CD4-positive, alpha-beta memory T cell (primary cell): ENCODE measurements around the gene JARID2. TPM values are rescaled to one million over a fixed set of nuclear protein-coding genes. Genes with fewer than 3 reads are reported as not detected.

Experiments
- CTCF ChIA-PET: fragments of 350-600 bp; sonication (Branson Sonifier 250); formaldehyde crosslinking; loops from one replicate; lab custom pipeline; 2021; ENCODE audit warnings: inconsistent platforms; ENCODE audit not compliant: partially characterized antibody; lab: Charles Lee
- POLR2A ChIA-PET: fragments of 350-600 bp; sonication (Branson Sonifier 250); formaldehyde crosslinking; loops from one replicate; lab custom pipeline; 2021; ENCODE audit not compliant: partially characterized antibody; lab: Charles Lee
- DNase-seq, 5 donors: peaks; one replicate each; pipeline versions ENCODE4 v3.0.0 to v3.0.0-alpha.2; 2020 to 2022; ENCODE audit warnings: mixed read lengths in 1 of 5
- H3K27ac ChIP-seq: one replicate; pipeline ENCODE4 v1.7.0; 2013; ENCODE audit warnings: low read depth, low read length
- H3K27me3 ChIP-seq: 2 replicates; pipeline ENCODE4 v1.7.0; 2013; ENCODE audit warnings: mild to moderate bottlenecking, low read length, moderate library complexity; ENCODE audit not compliant: insufficient read depth
- H3K36me3 ChIP-seq: 2 replicates; pipeline ENCODE4 v1.7.0; 2013; ENCODE audit warnings: mild to moderate bottlenecking, low read length, moderate library complexity; ENCODE audit not compliant: insufficient read depth
- H3K4me1 ChIP-seq: 2 replicates; pipeline ENCODE4 v1.7.0; 2013; ENCODE audit warnings: mild to moderate bottlenecking, low read length, moderate library complexity; ENCODE audit not compliant: insufficient read depth
- H3K4me3 ChIP-seq, 2 donors: one replicate each; pipeline ENCODE4 v1.7.0; 2013; ENCODE audit warnings: low read length in 2 of 2, mild to moderate bottlenecking in 1 of 2
- H3K9me3 ChIP-seq, 2 donors: one replicate each; pipeline ENCODE4 v1.7.0; 2013; ENCODE audit warnings: low read length in 2 of 2, control low read depth in 1 of 2; ENCODE audit not compliant: control insufficient read depth in 1 of 2
- H3K27ac Mint-ChIP-seq, 7 donors: one replicate each; pipeline ENCODE4 v1.8.0; 2020 to 2021; ENCODE audit warnings: mixed read lengths in 7 of 7, mild to moderate bottlenecking in 6 of 7, inconsistent platforms in 3 of 7, moderate library complexity in 3 of 7
- H3K27me3 Mint-ChIP-seq, 2 donors: one replicate each; pipeline ENCODE4 v1.8.0; 2020 to 2021; ENCODE audit warnings: mixed read lengths in 2 of 2
- H3K36me3 Mint-ChIP-seq, 2 donors: one replicate each; pipeline ENCODE4 v1.8.0; 2020 to 2021; ENCODE audit warnings: mixed read lengths in 2 of 2, inconsistent platforms in 1 of 2, mild to moderate bottlenecking in 1 of 2
- H3K4me1 Mint-ChIP-seq, 4 donors: one replicate each; pipeline ENCODE4 v1.8.0; 2020 to 2021; ENCODE audit warnings: mixed read lengths in 4 of 4, mild to moderate bottlenecking in 1 of 4
- H3K4me3 Mint-ChIP-seq, 8 donors: one replicate each; pipeline ENCODE4 v1.8.0; 2020 to 2021; ENCODE audit warnings: mixed read lengths in 8 of 8, mild to moderate bottlenecking in 7 of 8, moderate library complexity in 6 of 8, inconsistent platforms in 3 of 8
- H3K9me3 Mint-ChIP-seq, 8 donors: one replicate each; pipeline ENCODE4 v1.8.0; 2020 to 2021; ENCODE audit warnings: mixed read lengths in 8 of 8, mild to moderate bottlenecking in 5 of 8, inconsistent platforms in 3 of 8, moderate library complexity in 1 of 8
- intact Hi-C: fragments of 100-400 bp; cut with micrococcal nuclease; formaldehyde crosslinking; loops from one replicate; pipeline ENCODE4 v1.15.1; 2023
- polyA plus RNA-seq, 2 donors: library from polyadenylated mRNA; unstranded; fragments of 300-500 nt; fragmentation: Illumina TruSeq; gene quantifications; one replicate each; pipeline ENCODE4 v1.2.3, GENCODE V29; 2021
- total RNA-seq, 2 experiments: library from RNA; stranded (reverse); gene quantifications; one replicate each; pipeline ENCODE4 v1.2.3, GENCODE V29; 2021

Gene JARID2
- total and polyA plus RNA-seq, 4 experiments from 2014 or later: 2.4 to 21.6 (median 16.0) TPM

DNA sequence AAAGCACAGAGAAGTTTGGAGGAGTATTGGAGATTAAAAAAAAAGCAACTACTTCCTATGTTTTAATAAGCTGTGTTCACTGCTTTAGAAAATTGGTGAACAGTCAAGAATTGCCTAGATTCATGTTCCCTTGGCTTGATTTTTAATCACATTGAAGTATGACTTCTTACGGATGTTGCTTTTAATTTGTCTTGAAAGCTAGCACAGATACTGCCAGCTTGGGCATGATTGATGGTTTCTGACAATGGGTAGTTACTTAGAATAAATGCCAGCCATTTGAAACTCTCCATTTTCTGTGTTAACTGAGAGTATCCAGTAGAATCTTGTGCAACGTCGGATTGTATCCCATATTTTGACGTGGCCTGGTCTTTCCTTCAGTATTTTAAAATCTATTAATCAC, 239.0 kb downstream of the JARID2 start:
- Mint-ChIP-seq H3K4me1 (peaks cover 17 to 31% (median 26%) of the 10 kb centered on the region in 4 donors), H3K9me3 (no peaks in the 10 kb centered on the region), H3K27ac (peak overlapping the region in 1 of 7 donors; percentile 17), H3K27me3 (no peaks in the 10 kb centered on the region), H3K36me3 (peaks cover 8 to 23% of the 10 kb centered on the region in 2 donors), H3K4me3 (no peak overlapping the region)
- POLR2A ChIA-PET: no interaction called here
- peaks cover 10% of the 10 kb centered on the region for H3K36me3 ChIP-seq
- H3K9me3 ChIP-seq: no peaks in the 10 kb centered on the region
- H3K27ac ChIP-seq: no peak overlapping the region
- H3K4me3 ChIP-seq: no peak overlapping the region
- peaks cover 13% of the 10 kb centered on the region for H3K4me1 ChIP-seq
- no peak for DNase-seq
- H3K27me3 ChIP-seq: no peaks in the 10 kb centered on the region
- intact Hi-C loops: no loop called here
- CTCF ChIA-PET: interaction anchor here (1.0 to 1.7 kb wide), 2 partner anchors 15 to 21 kb away, joined by 3 to 4 read pairs; no protein-coding TSS in a partner anchor

GRCh38 chr6:15485936-15486335, 240.1 kb downstream of the JARID2 start:
- Histone ChIP-seq H3K36me3 (peaks cover 10% of the 10 kb centered on the region), H3K27ac (no peak overlapping the region), H3K27me3 (no peaks in the 10 kb centered on the region), H3K4me1 (peaks cover 16% of the 10 kb centered on the region), H3K4me3 (no peak overlapping the region), H3K9me3 (no peaks in the 10 kb centered on the region)
- Mint-ChIP-seq H3K4me1 (peaks cover 19 to 33% (median 27%) of the 10 kb centered on the region in 4 donors), H3K9me3 (no peaks in the 10 kb centered on the region), H3K27ac (peak overlapping the region in 4 of 7 donors; percentile 7 to 72 (median 45)), H3K36me3 (peaks cover 8 to 25% of the 10 kb centered on the region in 2 donors), H3K4me3 (no peak overlapping the region), H3K27me3 (no peaks in the 10 kb centered on the region)
- DNase-seq: no peak
- intact Hi-C loops: no loop called here
- POLR2A ChIA-PET: no interaction called here
- CTCF ChIA-PET: interaction anchor here (0.6 to 1.7 kb wide), 2 partner anchors 23 to 987 kb away, joined by 3 to 4 read pairs; no protein-coding TSS in a partner anchor

DNA sequence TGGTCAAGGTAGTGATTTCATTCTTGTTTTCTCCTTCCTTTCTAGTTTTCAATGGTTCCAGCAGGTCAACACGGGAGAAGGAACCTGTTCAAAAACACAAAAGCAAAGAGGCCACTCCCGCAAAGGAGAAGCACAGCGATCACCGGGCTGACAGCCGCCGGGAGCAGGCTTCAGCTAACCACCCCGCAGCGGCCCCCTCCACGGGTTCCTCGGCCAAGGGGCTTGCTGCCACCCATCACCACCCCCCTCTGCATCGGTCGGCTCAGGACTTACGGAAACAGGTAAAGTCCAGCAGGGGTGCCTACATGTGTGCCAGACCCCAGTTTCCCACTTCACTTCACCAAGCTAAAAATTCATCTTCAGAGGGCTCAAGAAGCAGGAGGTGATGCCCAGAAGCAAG, 241.4 kb downstream of the JARID2 start:
- intact Hi-C loops: no loop called here

DNA sequence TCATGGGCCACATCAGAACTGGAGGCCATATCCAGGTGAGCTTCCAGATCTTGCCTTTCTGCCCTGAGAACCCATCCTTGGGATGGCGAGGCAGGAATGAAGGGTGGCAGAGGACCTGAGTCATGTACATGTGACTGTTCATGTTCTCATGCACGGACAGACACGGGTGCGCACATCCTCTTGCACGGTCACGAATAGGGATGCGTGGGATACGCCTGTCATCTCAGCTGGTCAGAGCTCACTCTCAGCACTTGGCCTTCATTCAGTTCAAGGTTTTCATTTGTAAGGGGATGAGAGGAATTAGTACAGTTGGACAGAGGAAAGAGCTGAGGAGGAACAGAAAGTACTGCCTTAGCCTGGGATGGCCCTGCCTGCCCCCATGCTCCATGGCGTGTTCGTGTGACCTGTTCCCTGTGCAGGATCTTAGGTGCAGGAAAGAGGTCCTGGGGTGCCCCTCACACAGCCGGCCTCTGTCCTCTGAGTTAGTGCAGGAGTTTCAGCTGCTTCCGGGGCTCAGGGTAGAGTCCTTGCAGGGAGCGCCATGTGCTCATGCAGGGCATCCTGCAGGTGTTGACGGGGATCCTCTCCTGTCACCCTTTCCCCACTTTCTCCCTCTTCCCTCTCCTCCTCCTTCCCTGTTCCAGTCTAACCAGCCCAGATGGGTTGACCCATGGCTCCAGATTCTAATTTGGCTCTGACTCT, 243.5 kb downstream of the JARID2 start:
- H3K27me3 ChIP-seq: no peaks in the 10 kb centered on the region
- H3K36me3 Mint-ChIP-seq: peaks cover 13 to 31% of the 10 kb centered on the region in 2 donors

More for the DNA sequence above, 241.4 kb downstream of the JARID2 start:
- Histone ChIP-seq H3K27me3 (no peaks in the 10 kb centered on the region), H3K4me3 (no peak overlapping the region), H3K4me1 (peaks cover 7% of the 10 kb centered on the region), H3K36me3 (peaks cover 10% of the 10 kb centered on the region), H3K27ac (no peak overlapping the region), H3K9me3 (no peaks in the 10 kb centered on the region)
- POLR2A ChIA-PET: no interaction called here
- H3K36me3 Mint-ChIP-seq: peaks cover 8 to 29% of the 10 kb centered on the region in 2 donors
- H3K27ac Mint-ChIP-seq: peak overlapping the region in 1 of 7 donors; percentile 29
- peaks cover 0 to 2% (median 0%) of the 10 kb centered on the region in 8 donors for H3K9me3 Mint-ChIP-seq
- no peaks in the 10 kb centered on the region for H3K27me3 Mint-ChIP-seq
- no peak overlapping the region for H3K4me3 Mint-ChIP-seq
- H3K4me1 Mint-ChIP-seq: peaks cover 20 to 33% (median 24%) of the 10 kb centered on the region in 4 donors
- CTCF ChIA-PET: no interaction called here
- no peak for DNase-seq

DNA sequence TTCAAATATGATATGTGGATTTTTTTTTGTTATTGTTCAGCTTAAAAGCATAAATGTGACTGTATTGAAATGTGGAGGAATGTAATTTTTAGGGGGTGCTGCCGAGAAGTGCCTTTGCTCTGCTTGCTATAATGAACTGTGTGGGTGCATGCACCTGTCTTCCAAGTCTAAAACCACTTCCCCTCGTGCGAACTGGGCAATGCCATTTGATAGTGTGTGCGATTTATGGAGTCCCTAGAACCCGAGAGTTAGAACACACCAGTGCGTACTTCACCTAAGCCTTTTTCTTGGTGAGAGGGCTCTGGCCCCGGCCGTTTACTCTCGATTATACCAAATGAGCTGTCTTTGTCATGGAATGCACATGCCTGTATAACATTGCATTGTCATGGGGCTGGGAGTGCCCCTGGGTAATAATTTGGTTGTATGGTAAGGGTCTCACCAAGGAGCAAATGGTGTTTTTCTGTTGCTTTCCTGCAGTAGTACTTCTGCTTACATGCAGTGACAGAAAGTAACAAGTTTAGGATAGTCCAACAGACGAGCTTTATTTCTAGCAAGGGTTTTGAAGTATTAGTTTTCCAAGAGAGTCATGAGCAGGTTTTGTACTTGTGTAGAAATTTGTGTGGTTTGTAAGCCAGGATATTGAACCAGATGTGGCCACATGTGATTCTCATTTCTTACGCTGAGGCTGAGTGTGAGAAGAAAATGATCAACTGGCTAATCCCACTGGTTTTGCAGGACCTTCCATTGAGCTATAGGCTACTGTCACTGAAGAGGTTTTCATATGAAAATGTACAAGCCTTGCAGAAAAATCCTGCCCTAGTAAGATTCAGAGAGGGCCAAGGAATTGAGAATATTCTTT, 244.6 kb downstream of the JARID2 start:
- Histone ChIP-seq H3K27ac (no peak overlapping the region), H3K4me3 (no peak overlapping the region), H3K27me3 (no peaks in the 10 kb centered on the region), H3K4me1 (peaks cover 7% of the 10 kb centered on the region), H3K36me3 (peaks cover 10% of the 10 kb centered on the region), H3K9me3 (no peaks in the 10 kb centered on the region)
- ChIA-PET CTCF (interaction anchor here (1.0 to 1.8 kb wide), 3 partner anchors 20 to 1362 kb away, joined by 3 to 6 read pairs (median 3); no protein-coding TSS in a partner anchor), POLR2A (no interaction called here)
- peaks cover 14 to 31% of the 10 kb centered on the region in 2 donors for H3K36me3 Mint-ChIP-seq
- H3K27ac Mint-ChIP-seq: peak overlapping the region; percentile 6 to 73 (median 51)
- no peak overlapping the region for H3K4me3 Mint-ChIP-seq
- peaks cover 22 to 30% (median 23%) of the 10 kb centered on the region in 4 donors for H3K4me1 Mint-ChIP-seq
- no peaks in the 10 kb centered on the region for H3K27me3 Mint-ChIP-seq
- peaks cover 0 to 2% (median 0%) of the 10 kb centered on the region in 8 donors for H3K9me3 Mint-ChIP-seq
- DNase-seq: no peak
- intact Hi-C loops: loop anchor here (1.0 to 5.0 kb wide), 4 partner anchors 717 to 1361 kb away; no protein-coding TSS in a partner anchor

More for the DNA sequence above, 243.5 kb downstream of the JARID2 start:
- Histone ChIP-seq H3K4me3 (no peak overlapping the region), H3K36me3 (peaks cover 10% of the 10 kb centered on the region), H3K4me1 (peaks cover 7% of the 10 kb centered on the region), H3K27ac (no peak overlapping the region), H3K9me3 (no peaks in the 10 kb centered on the region)
- intact Hi-C loops: no loop called here
- DNase-seq: no peak
- CTCF ChIA-PET: interaction anchor here (1.1 to 1.8 kb wide), 2 partner anchors 1277 to 1361 kb away, joined by 3 to 6 read pairs; no protein-coding TSS in a partner anchor
- H3K27me3 Mint-ChIP-seq: no peaks in the 10 kb centered on the region
- no peak overlapping the region for H3K4me3 Mint-ChIP-seq
- H3K27ac Mint-ChIP-seq: peak overlapping the region in 6 of 7 donors; percentile 15 to 73 (median 61)
- H3K9me3 Mint-ChIP-seq: peaks cover 0 to 2% (median 0%) of the 10 kb centered on the region in 8 donors
- peaks cover 21 to 30% (median 23%) of the 10 kb centered on the region in 4 donors for H3K4me1 Mint-ChIP-seq
- POLR2A ChIA-PET: no interaction called here

DNA sequence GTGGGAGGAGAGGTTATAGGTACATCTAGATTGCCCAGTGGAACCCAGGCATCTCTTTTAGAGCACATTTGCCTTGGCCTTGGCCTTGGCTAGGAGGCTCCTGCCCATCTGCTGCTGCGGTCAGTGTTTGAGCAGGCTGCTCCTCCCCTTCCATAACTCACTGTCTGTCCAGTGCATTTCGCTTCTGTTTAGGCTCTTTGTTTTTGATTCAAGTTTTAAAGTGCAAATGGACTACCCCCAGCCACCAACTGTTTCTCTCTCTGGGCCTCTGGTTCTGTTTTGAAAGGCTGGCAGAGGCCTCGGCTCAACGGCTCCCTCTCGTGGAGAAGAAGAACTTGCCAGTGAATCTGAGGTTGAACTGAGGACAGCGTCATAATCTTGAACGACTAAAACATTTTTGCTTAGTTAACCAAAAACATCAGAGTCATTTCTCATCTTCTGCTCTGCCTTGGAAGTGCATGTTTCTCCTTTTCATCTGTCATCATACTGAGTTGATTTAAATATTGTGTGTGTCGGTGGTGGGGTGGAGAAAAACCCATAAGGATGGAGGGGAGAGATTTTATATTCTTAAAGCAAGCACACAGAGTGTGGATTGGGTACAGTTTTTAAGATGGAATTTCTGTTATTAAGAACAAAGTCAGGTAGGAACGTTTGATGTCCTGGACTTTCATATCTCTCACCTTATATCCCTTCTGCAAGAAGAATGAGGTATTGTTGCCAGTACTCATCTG, 245.6 kb downstream of the JARID2 start:
- no peak overlapping the region for H3K4me3 ChIP-seq
- Mint-ChIP-seq H3K27ac (peak overlapping the region in 6 of 7 donors; percentile 10 to 61 (median 48)), H3K4me1 (peaks cover 22 to 32% (median 24%) of the 10 kb centered on the region in 4 donors), H3K9me3 (peaks cover 0 to 2% (median 0%) of the 10 kb centered on the region in 8 donors), H3K4me3 (no peak overlapping the region), H3K27me3 (no peaks in the 10 kb centered on the region), H3K36me3 (peaks cover 21 to 39% of the 10 kb centered on the region in 2 donors)
- ChIA-PET CTCF (interaction anchor here (1.0 to 1.8 kb wide), 2 partner anchors 21 to 1363 kb away, joined by 3 to 6 read pairs; no protein-coding TSS in a partner anchor), POLR2A (no interaction called here)
- no peak overlapping the region for H3K27ac ChIP-seq
- DNase-seq: peak; percentile 61 to 64 (median 63)
- no peaks in the 10 kb centered on the region for H3K27me3 ChIP-seq
- peaks cover 7% of the 10 kb centered on the region for H3K4me1 ChIP-seq
- intact Hi-C loops: loop anchor here (1.0 to 5.0 kb wide), 4 partner anchors 716 to 1362 kb away; no protein-coding TSS in a partner anchor
- H3K36me3 ChIP-seq: peaks cover 10% of the 10 kb centered on the region
- no peaks in the 10 kb centered on the region for H3K9me3 ChIP-seq
